Stomach smooth muscle (tissue), 2 donors: ENCODE data around the gene AGAP1.
"Not testable (repeated sequence)": the region's sequence is repeated elsewhere in the genome, so short reads cannot be mapped to it uniquely, and the experiment has no call there.

Experiments used
- H3K27ac ChIP-seq: one replicate; pipeline ENCODE4 v1.7.0; 2013; ENCODE audit warnings: mild to moderate bottlenecking, low read length, inconsistent platforms
- H3K27me3 ChIP-seq, 2 donors: one replicate each; pipeline ENCODE4 v1.7.0; 2013; ENCODE audit warnings: low read length in 2 of 2; ENCODE audit not compliant: insufficient read depth in 2 of 2, control insufficient read depth in 1 of 2
- H3K36me3 ChIP-seq, 2 donors: one replicate each; pipeline ENCODE4 v1.7.0; 2013; ENCODE audit warnings: low read length in 2 of 2; ENCODE audit not compliant: control insufficient read depth in 2 of 2, insufficient read depth in 2 of 2
- H3K4me1 ChIP-seq: one replicate; pipeline ENCODE4 v1.7.0; 2013; ENCODE audit warnings: low read length; ENCODE audit not compliant: control insufficient read depth, insufficient read depth
- H3K4me3 ChIP-seq, 2 donors: one replicate each; pipeline ENCODE4 v1.7.0; 2013; ENCODE audit warnings: low read length in 2 of 2
- H3K9ac ChIP-seq, 2 donors: one replicate each; pipeline ENCODE4 v1.7.0; 2013; ENCODE audit warnings: low read length in 2 of 2, mild to moderate bottlenecking in 1 of 2
- H3K9me3 ChIP-seq, 2 donors: one replicate each; pipeline ENCODE4 v1.7.0; 2013; ENCODE audit warnings: low read length in 2 of 2; ENCODE audit not compliant: control insufficient read depth in 2 of 2
- donor health status: healthy.
- donor health status: Pancreatic carcinoma.

Gene AGAP1

GRCh38 chr2:236090826-236091225 is 597.0 kb downstream of the AGAP1 start:
- H3K36me3 ChIP-seq, H3K27ac ChIP-seq, H3K9ac ChIP-seq, H3K4me3 ChIP-seq, H3K27me3 ChIP-seq, H3K9me3 ChIP-seq, H3K4me1 ChIP-seq: not testable (repeated sequence)

GRCh38 chr2:236092714-236093113 is 598.9 kb downstream of the AGAP1 start:
- Histone ChIP-seq H3K27ac (no peak overlapping the region), H3K4me1 (no peaks in the 10 kb centered on the region), H3K36me3 (peaks cover 0 to 8% of the 10 kb centered on the region in 2 donors), H3K9ac (no peak overlapping the region), H3K27me3 (no peaks in the 10 kb centered on the region), H3K4me3 (no peak overlapping the region), H3K9me3 (no peaks in the 10 kb centered on the region)

GRCh38 chr2:236093134-236093533 is 599.3 kb downstream of the AGAP1 start:
- no peak overlapping the region for H3K27ac ChIP-seq
- H3K9ac ChIP-seq, result no peak overlapping the region
- H3K4me3 ChIP-seq, result no peak overlapping the region
- peaks cover 0 to 8% of the 10 kb centered on the region in 2 donors for H3K36me3 ChIP-seq
- no peaks in the 10 kb centered on the region for H3K4me1 ChIP-seq
- no peaks in the 10 kb centered on the region for H3K27me3 ChIP-seq
- H3K9me3 ChIP-seq, result no peaks in the 10 kb centered on the region

DNA sequence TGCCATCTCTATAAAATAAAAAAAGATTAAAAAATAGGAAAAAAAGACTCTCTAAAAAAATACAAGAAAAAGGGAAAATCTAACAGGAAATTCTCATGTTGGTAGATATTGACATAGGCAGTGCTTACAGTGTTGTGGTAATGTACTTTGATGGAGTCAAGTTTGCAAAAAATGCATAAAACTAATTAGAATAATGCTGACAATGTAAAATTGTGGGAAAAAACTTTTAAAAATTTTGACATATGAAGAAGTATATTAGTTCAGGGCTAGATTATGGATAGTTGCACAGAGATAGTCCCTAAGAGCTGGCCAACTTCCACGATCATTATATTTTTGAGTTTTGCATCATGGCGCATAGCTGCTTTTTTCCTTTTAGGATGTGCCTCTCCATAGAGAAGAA is 601.7 kb downstream of the AGAP1 start:
- Histone ChIP-seq H3K9me3 (no peaks in the 10 kb centered on the region), H3K27me3 (no peaks in the 10 kb centered on the region), H3K27ac (no peak overlapping the region), H3K4me1 (no peaks in the 10 kb centered on the region), H3K9ac (no peak overlapping the region), H3K36me3 (peaks cover 0 to 3% of the 10 kb centered on the region in 2 donors), H3K4me3 (no peak overlapping the region)

- no peak overlapping the region for H3K27ac ChIP-seq
- H3K9ac ChIP-seq, result no peak overlapping the region
Measured at GRCh38 chr2:236101311-236101950, 607.6 kb downstream of the AGAP1 start.

GRCh38 chr2:236102971-236103370 is 609.1 kb downstream of the AGAP1 start:
- H3K9me3 ChIP-seq, result no peaks in the 10 kb centered on the region
- peaks cover 2 to 5% of the 10 kb centered on the region in 2 donors for H3K36me3 ChIP-seq
- H3K4me3 ChIP-seq, result no peak overlapping the region
- no peaks in the 10 kb centered on the region for H3K27me3 ChIP-seq
- H3K9ac ChIP-seq, result no peak overlapping the region
- no peak overlapping the region for H3K27ac ChIP-seq
- peaks cover 6% of the 10 kb centered on the region for H3K4me1 ChIP-seq

More at GRCh38 chr2:236101311-236101950, 607.6 kb downstream of the AGAP1 start:
- Histone ChIP-seq H3K4me3 (no peak overlapping the region), H3K9me3 (no peaks in the 10 kb centered on the region), H3K27me3 (no peaks in the 10 kb centered on the region), H3K36me3 (peaks cover 2 to 5% of the 10 kb centered on the region in 2 donors), H3K4me1 (peaks cover 6% of the 10 kb centered on the region)

DNA sequence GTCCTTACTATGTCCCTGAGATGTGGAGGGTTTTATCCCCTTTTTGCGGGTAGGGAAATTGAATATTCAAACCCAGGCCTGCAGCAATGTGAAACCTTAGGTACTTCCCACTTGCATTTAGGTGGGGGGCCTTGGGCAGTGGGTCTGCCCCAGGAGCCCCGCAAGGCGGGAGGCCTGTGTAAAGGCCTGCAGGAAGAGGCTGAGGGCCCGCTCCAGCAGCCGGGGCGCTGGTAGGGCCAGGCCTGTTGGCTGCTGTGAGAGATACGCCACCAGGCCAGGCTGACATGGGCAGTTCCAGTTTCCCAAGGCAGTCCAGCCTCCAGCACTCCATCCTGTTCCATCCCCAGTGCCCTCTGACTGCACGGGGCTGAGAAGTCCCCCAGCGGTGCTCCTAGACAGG is 610.1 kb downstream of the AGAP1 start:
- H3K27me3 ChIP-seq, result no peaks in the 10 kb centered on the region
- H3K27ac ChIP-seq, result no peak overlapping the region
- no peak overlapping the region for H3K4me3 ChIP-seq
- no peaks in the 10 kb centered on the region for H3K9me3 ChIP-seq
- no peak overlapping the region for H3K9ac ChIP-seq
- H3K4me1 ChIP-seq, result peaks cover 6% of the 10 kb centered on the region
- H3K36me3 ChIP-seq, result peaks cover 2 to 5% of the 10 kb centered on the region in 2 donors

DNA sequence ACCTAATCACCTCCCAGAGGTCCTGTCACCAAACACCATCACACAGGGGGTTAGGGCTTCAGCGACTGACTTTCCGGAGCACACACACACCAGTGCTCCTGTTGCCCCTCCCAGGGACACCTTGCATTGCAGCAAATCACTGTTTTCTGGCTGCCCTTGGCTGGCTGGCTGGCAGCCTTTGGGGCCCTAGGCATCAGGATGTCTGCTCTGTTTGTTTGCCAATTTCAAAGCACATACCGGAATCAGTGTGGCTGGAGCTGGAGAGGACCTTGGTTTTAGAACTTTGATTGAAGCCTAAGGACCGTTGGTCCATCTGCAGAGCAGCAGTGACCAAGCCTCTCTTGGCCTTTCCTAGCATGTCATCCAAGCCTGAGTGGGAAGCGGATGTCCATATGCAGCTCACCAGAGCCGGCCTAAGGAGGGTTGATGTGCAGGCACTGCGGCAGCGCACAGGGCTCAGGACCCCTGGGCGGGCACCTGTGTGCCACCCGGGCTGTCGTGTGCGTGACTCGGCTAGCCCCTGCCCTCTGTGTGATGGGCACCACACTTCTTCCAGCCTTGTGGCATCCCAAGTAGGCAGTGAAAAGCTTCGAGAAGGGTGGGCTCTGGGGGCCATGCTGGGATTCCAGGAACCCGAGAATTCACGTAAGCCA is 612.2 kb downstream of the AGAP1 start:
- no peaks in the 10 kb centered on the region for H3K27me3 ChIP-seq
- peaks cover 2 to 5% of the 10 kb centered on the region in 2 donors for H3K36me3 ChIP-seq
- H3K9me3 ChIP-seq, result no peaks in the 10 kb centered on the region
- H3K9ac ChIP-seq, result no peak overlapping the region
- no peak overlapping the region for H3K4me3 ChIP-seq
- no peak overlapping the region for H3K27ac ChIP-seq
- peaks cover 6% of the 10 kb centered on the region for H3K4me1 ChIP-seq

GRCh38 chr2:236106761-236107160 is 612.9 kb downstream of the AGAP1 start:
- Histone ChIP-seq H3K4me1 (peaks cover 6% of the 10 kb centered on the region), H3K36me3 (no peaks in the 10 kb centered on the region), H3K27ac (no peak overlapping the region), H3K9me3 (no peaks in the 10 kb centered on the region), H3K27me3 (no peaks in the 10 kb centered on the region), H3K4me3 (no peak overlapping the region), H3K9ac (no peak overlapping the region)

GRCh38 chr2:236107536-236107935 is 613.7 kb downstream of the AGAP1 start:
- Histone ChIP-seq H3K36me3 (no peaks in the 10 kb centered on the region), H3K4me3 (no peak overlapping the region), H3K4me1 (peaks cover 6% of the 10 kb centered on the region), H3K27ac (no peak overlapping the region), H3K27me3 (no peaks in the 10 kb centered on the region), H3K9ac (no peak overlapping the region), H3K9me3 (no peaks in the 10 kb centered on the region)

DNA sequence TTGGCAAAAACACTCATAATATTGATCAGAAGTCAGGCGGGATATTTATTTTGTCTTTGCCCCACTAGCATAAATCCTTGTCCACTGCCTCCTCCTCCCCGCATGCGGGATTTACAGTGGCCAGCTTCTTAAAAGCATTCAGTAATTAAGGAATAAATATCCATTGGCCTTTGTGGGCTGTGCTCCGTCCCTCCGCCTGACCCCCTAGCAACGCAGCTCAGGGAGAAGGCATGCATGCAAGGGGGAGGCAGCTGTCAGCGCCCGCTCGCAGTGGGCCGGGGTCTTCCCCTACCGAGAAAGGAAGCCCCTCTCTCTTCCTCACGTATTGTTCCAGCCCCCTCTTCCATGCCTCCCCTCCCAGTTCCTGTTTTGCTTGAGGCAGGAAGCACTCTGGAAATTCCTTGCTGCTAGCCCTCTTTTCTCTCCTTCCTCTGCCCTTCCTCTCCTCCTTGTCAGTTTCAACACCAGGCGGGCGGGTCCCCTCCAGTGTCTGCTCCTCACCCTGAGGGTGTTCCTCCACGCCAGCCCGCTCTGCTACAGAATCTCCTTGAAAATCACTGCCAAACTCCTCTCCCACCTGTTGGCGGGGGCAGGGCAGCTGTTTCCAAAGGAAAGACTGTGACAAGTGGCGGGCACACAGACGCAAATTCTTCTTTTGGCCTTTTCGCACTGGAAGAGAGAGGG is 614.2 kb downstream of the AGAP1 start:
- Histone ChIP-seq H3K27me3 (no peaks in the 10 kb centered on the region), H3K4me1 (peaks cover 6% of the 10 kb centered on the region), H3K36me3 (no peaks in the 10 kb centered on the region), H3K4me3 (no peak overlapping the region), H3K9ac (no peak overlapping the region), H3K27ac (no peak overlapping the region), H3K9me3 (no peaks in the 10 kb centered on the region)
